DMS53 treated with DMSO at 0.1 percent for 48 hours (cell line): ENCODE data around the gene HIP1R.

ENCODE experiments used
- DNase-seq: peaks from one replicate; lab custom pipeline; 2025; ENCODE audit not compliant: unreplicated experiment; lab: John Stamatoyannopoulos, UW

HIP1R gene

GRCh38 chr12:122846622-122847515 lies 11.6 kb downstream of the HIP1R start:
- no peak for DNase-seq

- DNase-seq, result no peak
These were observed 12.2 kb downstream of the HIP1R start for GRCh38 chr12:122847516-122847836.

- no peak for DNase-seq
These were observed 12.7 kb downstream of the HIP1R start for GRCh38 chr12:122847921-122848421.

- no peak for DNase-seq
These were observed 13.5 kb downstream of the HIP1R start for GRCh38 chr12:122848471-122849351.

- DNase-seq, result no peak
These were observed 14.2 kb downstream of the HIP1R start for GRCh38 chr12:122849352-122850047.

- DNase-seq, result no peak
These were observed 14.8 kb downstream of the HIP1R start for GRCh38 chr12:122850048-122850445.

GRCh38 chr12:122850695-122851350 lies 15.6 kb downstream of the HIP1R start:
- DNase-seq, result no peak

- DNase-seq, result peak; percentile 12
These were observed 16.6 kb downstream of the HIP1R start for GRCh38 chr12:122851820-122852219.

- no peak for DNase-seq
These were observed 17.3 kb downstream of the HIP1R start for GRCh38 chr12:122852336-122853275.

- DNase-seq, result no peak
These were observed 18.5 kb downstream of the HIP1R start for GRCh38 chr12:122853582-122854245.

- no peak for DNase-seq
These were observed 19.3 kb downstream of the HIP1R start for GRCh38 chr12:122854554-122854953.

- DNase-seq, result no peak
These were observed 20.0 kb downstream of the HIP1R start for GRCh38 chr12:122855071-122855829.

- DNase-seq, result peak; percentile 93
These were observed 20.9 kb downstream of the HIP1R start for GRCh38 chr12:122855928-122856831.

- peak; percentile 22 for DNase-seq
These were observed 21.9 kb downstream of the HIP1R start for GRCh38 chr12:122856999-122857671.

- DNase-seq, result no peak
These were observed 22.9 kb downstream of the HIP1R start for GRCh38 chr12:122858171-122858570.

GRCh38 chr12:122858591-122859302 lies 23.5 kb downstream of the HIP1R start:
- no peak for DNase-seq
